Esophagus muscularis mucosa (tissue), 4 donors: Measurements from ENCODE around the gene TLE3. TPM values are rescaled to one million over a fixed set of nuclear protein-coding genes. Genes with fewer than 3 reads are reported as not detected.

ENCODE experiments used
- DNase-seq: peaks from one replicate; pipeline ENCODE4 v3.0.0-alpha.2; 2017; ENCODE audit errors: extremely low spot score
- H3K27ac ChIP-seq, 4 donors: fragments of 200-600 bp; sonication (generic); replicated peaks in 1 of 4; 1 replicate in 3 of 4; 2 replicates in 1 of 4; pipeline ENCODE4 v1.5.1; 2016 to 2019; ENCODE audit warnings: mild to moderate bottlenecking in 1 of 4
- H3K27me3 ChIP-seq, 4 donors: fragments of 200-600 bp; sonication (generic); one replicate each; pipeline versions ENCODE4 v1.5.1 to v1.6.0; 2016 to 2019
- H3K36me3 ChIP-seq, 4 donors: fragments of 200-600 bp; sonication (generic); one replicate each; pipeline ENCODE4 v1.5.1; 2016 to 2019
- H3K4me1 ChIP-seq, 4 donors: fragments of 200-600 bp; sonication (generic); one replicate each; pipeline ENCODE4 v1.5.1; 2016 to 2019
- H3K4me3 ChIP-seq, 4 donors: fragments of 200-600 bp; sonication (generic); 1 replicate in 2 of 4; 2 replicates in 2 of 4; pipeline ENCODE4 v1.5.1; 2016 to 2019; ENCODE audit warnings: mild to moderate bottlenecking in 4 of 4, moderate library complexity in 1 of 4
- H3K9me3 ChIP-seq, 4 donors: fragments of 200-600 bp; sonication (generic); 1 replicate in 3 of 4; 2 replicates in 1 of 4; pipeline ENCODE4 v1.5.1; 2016 to 2019
- EP300 ChIP-seq: sonication (generic); formaldehyde crosslinking; IDR thresholded peaks from one replicate; pipeline ENCODE4 v1.6.1; 2017; ENCODE audit warnings: antibody characterized with exemption
- POLR2A ChIP-seq: fragments of 450-650 bp; IDR thresholded peaks from one replicate; pipeline ENCODE4 v1.6.1; 2017; ENCODE audit warnings: antibody characterized with exemption, moderate library complexity, mild to moderate bottlenecking, low read depth
- POLR2AphosphoS5 ChIP-seq, 2 donors: sonication (generic); formaldehyde crosslinking; IDR thresholded peaks; one replicate each; pipeline ENCODE4 v1.6.1; 2017; ENCODE audit warnings: antibody characterized with exemption in 2 of 2
- WGBS: methylation state at CpG from one replicate; pipeline ENCODE4 v1.1.5; 2018; 5-methylcytosine and 5-hydroxymethylcytosine counted together
- intact Hi-C: fragments of 100-400 bp; cut with DNase I; formaldehyde crosslinking; loops from one replicate; pipeline ENCODE4 v1.15.1; 2023
- total RNA-seq, 4 donors: library from RNA; depleted of rRNA; stranded (reverse); fragments of >200 nt; gene quantifications; one replicate each; pipeline versions ENCODE4 v1.1.0 to v1.2.1, GENCODE V29; 2016
- TF ChIP-seq, protein P1 (sequence below), 3 experiments: fragments of 200-600 bp in 2 of 3; fragments of 450-650 bp in 1 of 3; sonication (generic) in 2 of 3; IDR thresholded peaks; one replicate each; pipeline ENCODE4 v1.5.1; 2017 to 2019; ENCODE audit warnings: antibody characterized with exemption in 3 of 3, mild to moderate bottlenecking in 2 of 3, moderate library complexity in 1 of 3

TLE3 gene
- total RNA-seq, 4 donors from 2014 or later: 35.7 to 81.3 (median 59.2) TPM

DNA sequence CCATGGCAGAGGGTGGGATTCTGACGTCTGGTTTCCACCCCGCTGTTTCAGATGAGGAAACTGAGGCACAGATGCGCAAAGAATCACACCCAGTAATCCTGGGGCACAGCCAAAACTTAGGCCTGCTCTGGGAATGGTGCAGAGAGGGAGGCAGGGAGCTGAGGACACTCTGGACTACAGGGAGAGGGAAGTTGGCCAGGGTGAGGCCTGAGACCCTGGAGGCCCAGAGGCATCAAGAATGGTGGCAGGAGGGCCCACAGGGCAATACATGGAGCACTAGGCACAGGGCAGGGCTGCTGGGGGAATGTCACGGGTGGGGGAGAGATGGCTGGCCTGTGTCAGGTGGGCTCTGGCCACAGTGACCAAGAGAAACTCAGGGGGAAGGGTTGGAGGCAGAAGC, 63.6 kb downstream of the TLE3 start:
- 90% methylated on average over 4 of the region's 4 CpGs for WGBS
- Histone ChIP-seq H3K4me3 (no peak overlapping the region), H3K27ac (no peak overlapping the region), H3K27me3 (peaks cover 0 to 20% (median 4%) of the 10 kb centered on the region in 4 donors), H3K9me3 (no peaks in the 10 kb centered on the region), H3K36me3 (no peaks in the 10 kb centered on the region), H3K4me1 (peaks cover 3 to 9% (median 7%) of the 10 kb centered on the region in 4 donors)
- TF ChIP-seq EP300 (no peak), POLR2AphosphoS5 (IDR thresholded peaks at IDR 0.05) (no peak)
- intact Hi-C loops: no loop called here
- no peak for DNase-seq

DNA sequence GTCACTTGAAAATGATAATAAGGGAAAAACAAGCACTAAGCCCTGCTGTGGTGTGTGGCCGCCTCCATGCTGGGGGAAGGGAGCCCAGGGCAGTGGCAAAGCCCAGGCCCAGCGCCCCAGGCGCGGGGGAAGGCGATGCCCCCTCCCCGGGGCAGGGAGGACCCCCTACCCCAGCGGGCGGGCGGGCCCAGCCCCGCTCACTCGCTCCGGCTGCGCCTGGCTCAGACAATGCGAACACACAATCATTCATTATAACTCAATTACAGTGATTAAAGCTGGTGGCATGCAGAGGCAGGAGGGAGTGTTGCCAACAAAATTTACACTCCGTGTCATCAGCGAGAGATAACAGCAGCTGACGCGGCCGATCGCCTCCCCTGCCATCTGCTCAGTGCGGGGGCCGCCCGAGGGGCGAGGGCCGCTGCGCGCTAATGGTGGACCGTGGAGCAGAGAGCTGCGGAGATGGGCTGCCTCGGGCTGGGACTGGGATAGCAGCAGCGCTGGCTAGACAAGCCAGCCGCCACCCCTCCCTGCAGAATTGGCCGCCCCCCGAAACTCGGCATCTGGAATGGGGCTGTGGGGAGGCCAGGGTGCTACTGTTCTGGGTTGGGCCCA, 64.1 kb downstream of the TLE3 start:
- DNase-seq: no peak

DNA sequence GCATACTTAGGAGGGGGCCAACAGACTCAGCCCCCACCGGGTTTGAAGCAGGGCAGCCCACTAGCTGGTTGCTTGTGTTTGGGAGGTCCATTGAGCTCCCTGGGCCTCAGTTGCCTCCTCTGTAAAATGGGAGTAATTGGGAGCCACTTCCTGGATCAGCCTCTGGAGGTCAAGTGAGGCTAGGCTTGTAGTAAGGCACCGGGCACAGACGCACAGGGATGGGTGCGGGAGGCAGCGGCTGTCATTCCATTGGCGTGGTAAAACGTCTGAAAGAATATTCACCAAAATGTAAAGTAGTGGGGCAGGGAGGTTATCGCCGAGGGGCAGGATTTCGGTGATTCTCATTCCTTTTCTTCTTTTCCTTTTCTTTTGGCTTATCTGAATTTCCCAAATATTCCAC, 64.6 kb downstream of the TLE3 start:
- peaks cover 3 to 9% (median 7%) of the 10 kb centered on the region in 4 donors for H3K4me1 ChIP-seq
- H3K9me3 ChIP-seq: no peaks in the 10 kb centered on the region
- 75% methylated on average over 10 of the region's 10 CpGs for WGBS
- no peak overlapping the region for H3K27ac ChIP-seq
- no peak for DNase-seq
- TF ChIP-seq, protein P1, sequence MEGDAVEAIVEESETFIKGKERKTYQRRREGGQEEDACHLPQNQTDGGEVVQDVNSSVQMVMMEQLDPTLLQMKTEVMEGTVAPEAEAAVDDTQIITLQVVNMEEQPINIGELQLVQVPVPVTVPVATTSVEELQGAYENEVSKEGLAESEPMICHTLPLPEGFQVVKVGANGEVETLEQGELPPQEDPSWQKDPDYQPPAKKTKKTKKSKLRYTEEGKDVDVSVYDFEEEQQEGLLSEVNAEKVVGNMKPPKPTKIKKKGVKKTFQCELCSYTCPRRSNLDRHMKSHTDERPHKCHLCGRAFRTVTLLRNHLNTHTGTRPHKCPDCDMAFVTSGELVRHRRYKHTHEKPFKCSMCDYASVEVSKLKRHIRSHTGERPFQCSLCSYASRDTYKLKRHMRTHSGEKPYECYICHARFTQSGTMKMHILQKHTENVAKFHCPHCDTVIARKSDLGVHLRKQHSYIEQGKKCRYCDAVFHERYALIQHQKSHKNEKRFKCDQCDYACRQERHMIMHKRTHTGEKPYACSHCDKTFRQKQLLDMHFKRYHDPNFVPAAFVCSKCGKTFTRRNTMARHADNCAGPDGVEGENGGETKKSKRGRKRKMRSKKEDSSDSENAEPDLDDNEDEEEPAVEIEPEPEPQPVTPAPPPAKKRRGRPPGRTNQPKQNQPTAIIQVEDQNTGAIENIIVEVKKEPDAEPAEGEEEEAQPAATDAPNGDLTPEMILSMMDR (IDR thresholded peaks at IDR 0.05): no peak
- TF ChIP-seq POLR2AphosphoS5 (IDR thresholded peaks at IDR 0.05) (no peak), EP300 (no peak), POLR2A (no peak)
- H3K36me3 ChIP-seq: no peaks in the 10 kb centered on the region
- no peak overlapping the region for H3K4me3 ChIP-seq
- peaks cover 0 to 20% (median 4%) of the 10 kb centered on the region in 4 donors for H3K27me3 ChIP-seq
- intact Hi-C loops: no loop called here

More for the DNA sequence above, 64.1 kb downstream of the TLE3 start:
- Histone ChIP-seq H3K27me3 (peaks cover 0 to 20% (median 4%) of the 10 kb centered on the region in 4 donors), H3K9me3 (no peaks in the 10 kb centered on the region), H3K4me3 (peak overlapping the region in 2 of 4 donors; percentile 16 to 18), H3K36me3 (no peaks in the 10 kb centered on the region), H3K27ac (no peak overlapping the region), H3K4me1 (peaks cover 3 to 9% (median 7%) of the 10 kb centered on the region in 4 donors)
- intact Hi-C loops: no loop called here
- TF ChIP-seq EP300 (no peak), POLR2A (no peak), POLR2AphosphoS5 (IDR thresholded peaks at IDR 0.05) (no peak)
- TF ChIP-seq, protein P1 (IDR thresholded peaks at IDR 0.05): no peak
- 50% methylated on average over 4 of the region's 35 CpGs for WGBS

DNA sequence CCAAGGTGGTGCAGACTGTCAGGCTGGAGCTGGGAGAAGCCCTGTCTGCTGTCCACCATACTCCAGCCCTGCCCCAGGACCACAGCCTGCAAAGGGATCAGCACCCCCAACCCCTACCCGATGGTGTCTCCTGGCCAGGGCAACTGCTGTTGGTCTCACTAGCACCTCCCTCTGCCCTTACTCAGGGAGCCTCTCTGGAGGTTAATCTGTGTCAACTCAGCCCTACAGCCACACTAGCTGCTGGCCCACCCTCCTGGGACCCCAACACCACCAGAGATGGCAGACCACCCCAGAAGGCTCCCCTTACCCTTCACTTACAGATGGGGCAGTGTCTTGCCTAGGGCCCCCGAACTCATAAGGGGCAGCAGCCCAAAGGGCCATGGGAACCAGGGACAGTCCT, 65.2 kb downstream of the TLE3 start:
- H3K9me3 ChIP-seq: no peaks in the 10 kb centered on the region
- 100% methylated on average over 1 of the region's 2 CpGs for WGBS
- H3K27ac ChIP-seq: no peak overlapping the region
- H3K4me1 ChIP-seq: peaks cover 3 to 9% (median 7%) of the 10 kb centered on the region in 4 donors
- H3K4me3 ChIP-seq: no peak overlapping the region
- H3K36me3 ChIP-seq: no peaks in the 10 kb centered on the region
- H3K27me3 ChIP-seq: peaks cover 0 to 20% (median 4%) of the 10 kb centered on the region in 4 donors
- TF ChIP-seq, protein P1 (IDR thresholded peaks at IDR 0.05): no peak
- no peak for TF ChIP-seq POLR2AphosphoS5 (IDR thresholded peaks at IDR 0.05)
- TF ChIP-seq POLR2A: no peak
- TF ChIP-seq EP300: no peak
- intact Hi-C loops: no loop called here
- no peak for DNase-seq

DNA sequence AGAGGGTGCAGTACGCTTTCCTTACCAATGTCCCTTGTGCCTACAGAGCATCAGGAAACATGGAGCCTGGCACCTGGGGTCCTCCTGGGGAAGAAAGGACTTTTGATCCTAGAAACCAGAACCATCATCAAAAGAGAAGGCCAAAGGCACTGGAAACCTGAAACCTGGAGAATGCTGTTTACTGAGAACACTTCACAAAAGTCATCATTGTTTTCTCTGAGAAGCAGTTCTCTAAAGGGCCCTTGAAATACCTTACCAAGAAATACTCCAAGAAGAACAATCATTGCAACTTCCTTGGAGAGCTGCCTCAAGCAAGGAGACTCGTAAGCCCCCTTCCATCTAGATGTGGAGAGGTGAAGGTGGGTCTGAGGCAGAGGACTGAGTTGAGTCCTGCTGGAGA, 66.0 kb downstream of the TLE3 start:
- no peak overlapping the region for H3K4me3 ChIP-seq
- peaks cover 3 to 9% (median 7%) of the 10 kb centered on the region in 4 donors for H3K4me1 ChIP-seq
- H3K27ac ChIP-seq: no peak overlapping the region
- WGBS: 97% methylated on average over 2 of the region's 2 CpGs
- H3K27me3 ChIP-seq: peaks cover 0 to 20% (median 4%) of the 10 kb centered on the region in 4 donors
- H3K36me3 ChIP-seq: no peaks in the 10 kb centered on the region
- TF ChIP-seq POLR2AphosphoS5 (IDR thresholded peaks at IDR 0.05) (no peak), POLR2A (no peak), EP300 (no peak)
- TF ChIP-seq, protein P1 (IDR thresholded peaks at IDR 0.05): no peak
- DNase-seq: no peak
- H3K9me3 ChIP-seq: no peaks in the 10 kb centered on the region
- intact Hi-C loops: no loop called here
